Kidney epithelial cell (primary cell): ENCODE results near the gene LPAR1. TPM values are rescaled to one million over a fixed set of nuclear protein-coding genes. Genes with fewer than 3 reads are reported as not detected.
"Not testable (repeated sequence)": the region's sequence is repeated elsewhere in the genome, so short reads cannot be mapped to it uniquely, and the experiment has no call there.

Experiments
- DNase-seq: peaks from one replicate; pipeline ENCODE4 v3.0.0-alpha.2; 2010; ENCODE audit warnings: low read depth
- H3K27me3 ChIP-seq: 2 replicates; pipeline ENCODE4 v1.6.0; 2011; ENCODE audit warnings: low read length; ENCODE audit not compliant: control insufficient read depth, insufficient read depth
- H3K36me3 ChIP-seq: 2 replicates; pipeline ENCODE4 v1.5.1; 2011; ENCODE audit warnings: low read length; ENCODE audit not compliant: control insufficient read depth, insufficient read depth
- H3K4me3 ChIP-seq: 2 replicates; pipeline ENCODE4 v1.5.1; 2011; ENCODE audit warnings: low read depth, mild to moderate bottlenecking, control low read depth, low read length
- CTCF ChIP-seq: IDR thresholded peaks from 2 replicates; pipeline ENCODE4 v1.5.1; 2011; ENCODE audit warnings: mild to moderate bottlenecking, moderate library complexity, low read length, control low read depth, inconsistent platforms; ENCODE audit not compliant: insufficient read depth, poor library complexity, severe bottlenecking
- total RNA-seq: library from RNA; depleted of rRNA; stranded (reverse); fragments of >200 nt; gene quantifications from 2 replicates; pipeline ENCODE4 v1.2.3, GENCODE V29; 2015

Gene LPAR1
- total RNA-seq, 1 donor from 2014 or later = 6.4 TPM

- Histone ChIP-seq H3K36me3 (no peaks in the 10 kb centered on the region), H3K27me3 (no peaks in the 10 kb centered on the region), H3K4me3 (no peak overlapping the region)
- no peak for TF ChIP-seq CTCF
- DNase-seq = no peak
Observed at GRCh38 chr9:110872920-110873319, 165.3 kb downstream of the LPAR1 start.

- DNase-seq = no peak
- no peak overlapping the region for H3K4me3 ChIP-seq
- H3K36me3 ChIP-seq = no peaks in the 10 kb centered on the region
- TF ChIP-seq CTCF = no peak
- H3K27me3 ChIP-seq = no peaks in the 10 kb centered on the region
Observed at GRCh38 chr9:110871736-110872135, 166.5 kb downstream of the LPAR1 start.

GRCh38 chr9:110869931-110870330 lies 168.3 kb downstream of the LPAR1 start:
- DNase-seq = no peak
- no peaks in the 10 kb centered on the region for H3K27me3 ChIP-seq
- TF ChIP-seq CTCF = no peak
- H3K4me3 ChIP-seq = no peak overlapping the region
- no peaks in the 10 kb centered on the region for H3K36me3 ChIP-seq

GRCh38 chr9:110864011-110864410 lies 174.3 kb downstream of the LPAR1 start:
- H3K27me3 ChIP-seq = no peaks in the 10 kb centered on the region
- DNase-seq = no peak
- TF ChIP-seq CTCF = no peak
- no peak overlapping the region for H3K4me3 ChIP-seq
- no peaks in the 10 kb centered on the region for H3K36me3 ChIP-seq

- not testable (repeated sequence) for H3K36me3 ChIP-seq, H3K27me3 ChIP-seq, H3K4me3 ChIP-seq
Observed at GRCh38 chr9:110861370-110862110, 176.7 kb downstream of the LPAR1 start.

GRCh38 chr9:110856772-110857171 lies 181.5 kb downstream of the LPAR1 start:
- no peaks in the 10 kb centered on the region for H3K27me3 ChIP-seq
- DNase-seq = no peak
- no peak overlapping the region for H3K4me3 ChIP-seq
- TF ChIP-seq CTCF = no peak
- no peaks in the 10 kb centered on the region for H3K36me3 ChIP-seq

More at GRCh38 chr9:110861370-110862110, 176.7 kb downstream of the LPAR1 start:
- DNase-seq = not testable (repeated sequence)
